ENCODE results near the gene SRRM2.

Gene SRRM2

DNA sequence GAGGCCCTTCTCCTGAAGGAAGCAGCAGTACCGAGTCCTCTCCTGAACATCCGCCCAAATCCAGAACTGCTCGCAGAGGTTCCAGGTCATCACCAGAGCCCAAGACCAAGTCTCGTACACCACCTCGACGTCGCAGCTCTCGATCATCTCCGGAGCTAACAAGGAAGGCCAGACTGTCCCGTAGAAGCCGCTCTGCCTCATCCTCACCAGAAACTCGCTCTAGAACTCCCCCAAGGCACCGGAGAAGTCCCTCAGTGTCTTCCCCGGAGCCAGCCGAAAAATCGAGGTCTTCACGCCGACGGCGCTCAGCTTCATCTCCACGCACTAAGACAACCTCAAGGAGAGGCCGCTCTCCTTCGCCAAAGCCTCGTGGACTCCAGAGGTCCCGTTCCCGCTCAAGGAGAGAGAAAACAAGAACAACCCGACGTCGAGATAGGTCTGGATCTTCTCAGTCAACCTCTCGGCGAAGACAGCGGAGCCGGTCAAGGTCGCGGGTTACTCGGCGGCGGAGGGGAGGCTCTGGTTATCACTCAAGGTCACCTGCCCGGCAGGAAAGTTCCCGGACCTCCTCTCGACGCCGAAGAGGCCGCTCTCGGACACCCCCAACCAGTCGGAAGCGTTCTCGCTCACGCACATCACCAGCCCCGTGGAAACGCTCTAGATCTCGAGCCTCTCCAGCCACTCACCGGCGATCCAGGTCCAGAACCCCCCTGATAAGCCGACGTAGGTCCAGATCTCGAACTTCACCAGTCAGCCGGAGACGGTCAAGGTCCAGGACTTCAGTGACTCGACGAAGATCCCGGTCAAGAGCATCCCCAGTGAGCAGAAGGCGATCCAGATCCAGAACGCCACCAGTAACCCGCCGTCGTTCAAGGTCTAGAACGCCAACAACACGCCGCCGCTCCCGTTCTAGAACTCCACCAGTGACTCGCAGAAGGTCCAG is 13.3 kb downstream of the SRRM2 start:
- DNase-seq, result no peak

DNA sequence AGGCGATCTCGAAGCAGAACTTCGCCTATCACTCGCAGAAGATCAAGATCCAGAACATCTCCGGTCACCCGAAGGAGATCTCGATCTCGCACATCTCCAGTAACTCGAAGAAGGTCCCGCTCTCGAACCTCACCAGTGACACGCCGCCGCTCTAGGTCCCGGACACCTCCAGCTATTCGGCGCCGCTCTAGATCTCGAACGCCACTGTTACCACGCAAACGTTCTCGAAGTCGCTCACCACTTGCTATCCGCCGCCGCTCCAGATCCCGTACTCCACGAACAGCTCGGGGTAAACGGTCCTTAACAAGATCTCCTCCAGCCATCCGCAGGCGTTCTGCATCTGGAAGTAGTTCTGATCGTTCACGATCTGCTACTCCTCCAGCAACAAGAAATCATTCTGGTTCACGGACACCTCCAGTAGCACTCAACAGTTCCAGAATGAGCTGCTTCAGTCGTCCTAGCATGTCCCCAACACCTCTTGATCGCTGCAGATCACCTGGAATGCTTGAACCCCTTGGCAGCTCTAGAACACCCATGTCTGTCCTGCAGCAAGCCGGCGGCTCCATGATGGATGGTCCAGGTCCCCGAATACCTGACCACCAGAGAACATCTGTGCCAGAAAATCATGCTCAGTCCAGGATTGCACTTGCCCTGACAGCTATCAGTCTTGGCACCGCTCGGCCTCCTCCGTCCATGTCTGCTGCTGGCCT is 14.1 kb downstream of the SRRM2 start:
- DNase-seq, result no peak

GRCh38 chr16:2767140-2767731 is 14.8 kb downstream of the SRRM2 start:
- no peak for DNase-seq

DNA sequence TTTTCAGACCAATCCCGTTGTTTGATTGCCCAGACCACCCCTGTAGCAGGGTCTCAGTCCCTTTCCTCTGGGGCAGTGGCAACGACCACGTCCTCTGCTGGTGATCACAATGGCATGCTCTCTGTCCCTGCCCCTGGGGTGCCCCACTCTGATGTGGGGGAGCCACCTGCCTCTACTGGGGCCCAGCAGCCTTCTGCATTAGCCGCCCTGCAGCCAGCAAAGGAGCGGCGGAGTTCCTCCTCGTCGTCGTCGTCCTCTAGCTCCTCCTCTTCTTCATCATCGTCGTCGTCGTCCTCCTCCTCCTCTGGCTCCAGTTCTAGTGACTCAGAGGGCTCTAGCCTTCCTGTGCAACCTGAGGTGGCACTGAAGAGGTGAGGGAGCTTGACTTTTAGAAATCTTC is 15.5 kb downstream of the SRRM2 start:
- DNase-seq, result no peak

GRCh38 chr16:2768403-2769089 is 16.1 kb downstream of the SRRM2 start:
- DNase-seq, result no peak

DNA sequence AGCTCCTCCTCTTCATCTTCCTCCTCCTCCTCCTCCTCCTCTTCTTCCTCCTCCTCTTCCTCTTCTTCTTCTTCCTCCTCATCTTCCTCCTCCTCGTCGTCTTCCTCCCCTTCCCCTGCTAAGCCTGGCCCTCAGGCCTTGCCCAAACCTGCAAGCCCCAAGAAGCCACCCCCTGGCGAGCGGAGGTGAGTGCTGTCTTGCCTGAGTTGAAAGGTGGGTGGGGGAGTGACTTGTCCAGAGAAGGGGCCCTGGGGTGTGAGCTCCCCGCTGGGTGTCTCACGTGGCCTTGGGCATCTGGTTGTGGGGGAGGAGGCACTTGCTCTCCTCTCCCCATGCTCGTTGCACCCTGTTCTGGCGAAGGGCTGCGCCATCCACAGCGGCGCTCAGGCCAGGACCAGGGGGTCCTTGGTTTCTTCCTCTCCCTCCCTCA is 16.7 kb downstream of the SRRM2 start:
- DNase-seq, result no peak

GRCh38 chr16:2769675-2770056 is 17.2 kb downstream of the SRRM2 start:
- DNase-seq, result no peak

DNA sequence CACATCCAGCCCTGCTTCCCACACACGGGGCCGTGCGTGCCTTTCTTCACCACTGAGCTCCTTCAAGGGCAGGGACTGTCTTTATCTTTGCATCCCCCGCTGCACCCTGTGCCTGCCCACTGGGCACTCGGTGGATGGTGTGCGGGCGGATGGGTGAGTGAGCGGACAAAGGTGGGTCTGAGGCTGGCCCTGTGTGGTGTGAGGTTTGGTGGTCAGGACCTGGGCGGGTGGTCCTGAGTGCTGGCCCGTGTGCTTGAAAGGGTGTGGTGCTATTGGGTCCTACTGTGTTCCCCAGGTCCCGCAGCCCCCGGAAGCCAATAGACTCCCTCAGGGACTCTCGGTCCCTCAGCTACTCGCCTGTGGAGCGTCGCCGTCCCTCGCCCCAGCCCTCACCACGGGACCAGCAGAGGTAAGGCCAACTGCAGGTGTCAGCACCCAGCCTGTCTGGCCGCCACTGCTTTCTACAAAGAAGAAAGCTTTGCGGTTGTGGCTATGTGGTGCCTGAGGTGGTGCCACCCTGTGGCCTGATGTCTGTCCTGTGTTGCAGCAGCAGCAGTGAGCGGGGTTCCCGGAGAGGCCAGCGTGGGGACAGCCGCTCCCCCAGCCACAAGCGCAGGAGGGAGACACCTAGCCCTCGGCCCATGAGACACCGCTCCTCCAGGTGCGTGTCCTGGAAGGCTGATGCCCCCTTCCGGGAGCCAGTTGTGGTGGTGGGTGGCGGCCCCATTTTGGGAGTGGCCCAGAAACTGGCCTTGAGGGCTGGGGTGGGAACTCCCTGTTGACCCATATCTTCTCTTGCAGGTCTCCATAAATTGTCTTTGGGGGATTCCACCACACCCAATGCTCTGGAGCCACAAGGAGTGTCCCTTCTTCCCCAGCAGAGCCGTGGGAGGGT is 17.9 kb downstream of the SRRM2 start:
- no peak for DNase-seq

- DNase-seq, result no peak
These were observed 19.3 kb downstream of the SRRM2 start for GRCh38 chr16:2771496-2772402.

DNA sequence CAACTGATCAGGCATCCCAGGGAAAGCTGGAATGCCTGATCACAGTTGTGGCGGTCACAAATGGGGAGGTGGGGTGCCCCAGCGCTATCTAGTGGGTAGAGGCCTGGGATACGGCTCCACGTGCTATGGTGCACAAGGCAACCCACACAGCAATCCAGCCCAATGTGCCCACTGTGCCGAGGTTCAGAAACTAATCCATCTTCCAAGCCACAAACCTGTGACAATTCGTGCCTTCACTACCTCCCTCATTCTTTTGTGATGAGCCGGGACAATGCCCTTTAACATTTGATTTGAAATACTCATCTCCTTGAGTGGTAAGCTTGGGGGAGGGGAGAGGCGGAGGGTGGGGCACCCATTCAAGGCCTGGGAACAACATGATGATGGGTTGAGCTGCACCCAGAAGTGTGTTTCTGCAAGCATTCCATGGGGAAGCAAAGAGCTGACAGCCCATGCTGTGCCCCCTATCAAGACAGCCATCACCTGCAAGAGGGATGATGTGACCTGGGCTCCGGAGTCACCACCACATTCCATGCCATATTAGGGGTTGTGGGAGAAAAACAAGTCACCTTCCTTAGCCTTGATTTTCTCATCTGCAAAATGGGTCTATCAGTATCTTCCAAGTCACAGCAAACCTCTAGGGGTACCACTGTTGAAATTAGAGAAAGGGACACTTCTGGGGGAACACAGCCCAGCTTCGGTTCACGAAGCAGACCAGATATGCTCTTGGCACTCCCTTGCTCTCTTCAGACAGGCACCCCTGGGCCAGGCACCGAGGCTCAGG is 20.9 kb downstream of the SRRM2 start:
- no peak for DNase-seq

DNA sequence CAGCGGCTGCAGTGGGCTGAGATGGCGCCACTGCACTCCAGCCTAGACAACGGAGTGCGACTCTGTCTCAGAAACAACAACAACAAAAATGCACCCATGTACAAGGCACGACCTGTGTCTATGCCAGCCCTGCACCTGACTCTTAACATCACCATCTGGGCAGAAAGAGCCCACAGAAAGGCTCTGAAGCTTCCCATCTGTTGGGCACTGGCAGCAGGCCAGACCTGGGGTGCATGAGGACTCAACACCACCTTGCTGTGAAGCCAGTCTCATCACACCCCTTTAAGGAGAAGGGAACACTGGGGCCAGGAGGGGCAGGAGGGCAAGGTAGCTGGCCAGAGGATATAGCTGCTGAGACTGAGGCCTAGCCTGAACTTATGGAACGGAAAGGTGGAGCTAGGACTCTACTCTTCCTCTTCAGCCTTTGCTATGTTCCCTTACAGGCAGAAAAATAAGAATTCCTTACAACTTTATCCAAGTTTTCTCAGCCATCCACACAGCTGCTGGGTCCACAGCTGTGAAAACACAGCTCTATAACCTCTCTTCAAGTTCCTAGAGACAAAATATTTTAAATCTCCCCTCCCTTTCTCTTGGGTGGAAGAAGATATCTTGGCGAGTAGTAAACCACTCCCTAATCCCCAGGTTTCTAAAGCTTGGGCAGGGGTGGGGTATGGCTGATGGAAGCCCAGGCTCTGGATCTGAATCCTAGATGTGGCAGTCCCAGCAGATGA is 21.9 kb downstream of the SRRM2 start:
- DNase-seq, result no peak

GRCh38 chr16:2775131-2775716 is 22.8 kb downstream of the SRRM2 start:
- DNase-seq, result no peak

- no peak for DNase-seq
These were observed 23.5 kb downstream of the SRRM2 start for GRCh38 chr16:2775765-2776499.

DNA sequence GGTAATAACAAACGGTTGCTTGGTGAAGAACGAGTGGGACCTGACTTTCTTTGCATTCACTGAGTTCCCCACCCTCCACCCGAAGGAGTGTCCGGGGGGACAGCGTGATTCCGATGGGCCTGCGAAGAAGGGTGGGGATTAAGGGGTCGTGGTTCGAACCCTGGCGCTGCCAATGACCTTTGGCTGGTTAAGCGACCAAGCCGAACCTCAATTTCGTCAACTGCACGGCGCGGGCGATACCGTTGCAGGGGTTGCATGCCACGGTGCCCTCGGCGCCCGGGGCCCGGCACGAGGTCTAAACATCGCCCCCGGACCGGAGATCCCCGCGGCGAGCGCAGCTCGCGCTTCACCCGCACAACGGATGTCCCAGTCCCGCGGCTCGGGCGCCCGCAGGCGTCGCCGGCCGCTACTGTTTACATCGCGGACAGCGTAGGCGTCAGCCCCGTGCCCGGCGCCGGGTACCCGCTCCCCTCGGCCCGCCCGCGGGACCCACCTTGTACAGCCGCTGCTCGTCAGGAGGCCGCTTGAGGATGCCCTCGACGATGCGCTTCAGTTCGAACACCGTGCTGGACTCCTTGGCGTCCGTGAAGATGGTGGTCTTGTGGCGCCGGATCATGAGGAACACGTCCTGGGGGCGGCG is 24.2 kb downstream of the SRRM2 start:
- DNase-seq, result peak; percentile 19

GRCh38 chr16:2777231-2777902 is 24.9 kb downstream of the SRRM2 start, which contains the start of gene ELOB:
ELOB (minus strand) TSS chr16:2777280; CDS start chr16:2777239, 41 bp downstream.
- peak; percentile 88 for DNase-seq

- DNase-seq, result no peak
These were observed 25.6 kb downstream of the SRRM2 start for GRCh38 chr16:2777903-2778629.
